HUES6 (cell line): ENCODE results near the gene GAMT.
"Not testable (repeated sequence)": the region's sequence is repeated elsewhere in the genome, so short reads cannot be mapped to it uniquely, and the experiment has no call there.

Experiments used
- H3K27ac ChIP-seq: 2 replicates; pipeline ENCODE4 v1.7.0; 2013; ENCODE audit warnings: low read depth, mild to moderate bottlenecking, low read length, inconsistent platforms
- H3K27me3 ChIP-seq: 2 replicates; pipeline ENCODE4 v1.6.1; 2013; ENCODE audit warnings: low read length; ENCODE audit not compliant: control insufficient read depth, insufficient read depth
- H3K36me3 ChIP-seq: 2 replicates; pipeline ENCODE4 v1.6.1; 2013; ENCODE audit warnings: low read length; ENCODE audit not compliant: control insufficient read depth, insufficient read depth
- H3K4me1 ChIP-seq: 2 replicates; pipeline ENCODE4 v1.6.1; 2013; ENCODE audit warnings: low read length; ENCODE audit not compliant: control insufficient read depth, insufficient read depth
- H3K4me3 ChIP-seq: 2 replicates; pipeline ENCODE4 v1.5.1; 2013; ENCODE audit warnings: low read depth, low read length
- H3K9ac ChIP-seq: one replicate; pipeline ENCODE4 v1.6.1; 2013; ENCODE audit warnings: mild to moderate bottlenecking, low read length
- H3K9me3 ChIP-seq: 2 replicates; pipeline ENCODE4 v1.6.1; 2013; ENCODE audit warnings: low read depth, low read length; ENCODE audit not compliant: control insufficient read depth, insufficient read depth

The GAMT gene

DNA sequence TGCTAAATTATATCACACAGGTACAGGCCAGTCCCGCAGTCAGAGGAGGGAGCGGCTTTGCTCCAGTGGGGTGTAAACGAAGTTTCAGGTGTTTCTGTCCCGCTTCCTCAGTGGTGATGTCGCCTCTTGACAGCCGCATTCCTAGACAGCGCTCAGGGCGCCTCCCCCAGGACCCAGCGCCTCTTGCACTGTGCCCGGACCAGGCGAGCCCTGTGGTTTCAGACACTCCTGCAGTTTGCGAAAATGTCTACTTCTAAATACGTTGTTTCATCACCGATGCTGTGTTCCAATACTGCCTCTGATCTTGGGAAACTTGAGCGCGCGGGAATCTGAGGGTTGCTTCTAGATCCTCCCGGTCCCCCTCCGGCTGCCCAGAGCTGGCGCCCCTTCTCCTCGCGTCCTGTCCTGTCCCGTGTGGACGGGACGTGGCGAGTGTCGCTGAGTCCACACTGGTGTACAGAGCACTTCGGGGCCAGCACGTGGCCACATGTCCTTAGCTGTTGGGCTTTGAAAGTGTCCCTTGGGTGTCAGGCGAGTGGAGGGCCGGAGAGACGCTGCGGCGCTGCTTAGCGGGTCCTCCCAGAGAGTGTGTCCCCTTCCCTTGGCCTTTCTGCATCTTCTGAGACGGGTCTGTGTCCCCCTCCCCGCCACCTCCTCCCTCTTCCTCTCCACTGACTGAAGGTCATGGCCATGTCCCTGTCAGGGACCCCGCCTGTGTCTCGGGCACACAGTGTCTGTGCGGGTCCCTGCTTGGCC is 22.3 kb upstream of the GAMT start:
- Histone ChIP-seq H3K36me3 (peaks cover 98% of the 10 kb centered on the region), H3K27ac (no peak overlapping the region), H3K27me3 (no peaks in the 10 kb centered on the region)

DNA sequence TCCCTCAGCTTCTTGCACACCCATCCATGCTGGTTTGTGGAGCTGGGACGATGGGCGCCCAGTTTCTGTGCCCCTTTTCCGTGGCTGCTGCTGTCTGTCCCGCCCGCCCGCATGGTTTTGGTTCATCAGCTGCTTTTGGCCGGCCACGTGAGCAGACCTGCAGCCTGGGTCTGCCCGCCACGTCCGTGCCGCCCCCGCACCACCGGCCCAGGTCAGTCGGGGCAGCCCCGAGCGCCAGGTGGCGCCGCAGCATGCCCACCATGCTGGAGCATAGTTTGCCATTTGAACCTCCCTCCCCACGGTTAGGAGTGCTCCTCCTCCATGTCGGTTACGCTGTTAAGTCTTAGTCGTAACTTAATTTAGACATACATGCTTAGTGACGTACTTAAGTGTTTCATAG is 21.6 kb upstream of the GAMT start:
- Histone ChIP-seq H3K27me3 (no peaks in the 10 kb centered on the region), H3K9me3 (no peaks in the 10 kb centered on the region), H3K9ac (no peak overlapping the region), H3K27ac (no peak overlapping the region), H3K4me1 (0 out of 2 replicates have a peak, but pooled peaks cover 9% of the 10 kb centered on the region), H3K4me3 (no peak overlapping the region), H3K36me3 (peaks cover 99% of the 10 kb centered on the region)

More for the DNA sequence above, 22.3 kb upstream of the GAMT start:
- Histone ChIP-seq H3K9ac (peak overlapping the region; percentile 32), H3K4me1 (0 out of 2 replicates have a peak, but pooled peaks cover 9% of the 10 kb centered on the region), H3K4me3 (no peak overlapping the region), H3K9me3 (no peaks in the 10 kb centered on the region)

DNA sequence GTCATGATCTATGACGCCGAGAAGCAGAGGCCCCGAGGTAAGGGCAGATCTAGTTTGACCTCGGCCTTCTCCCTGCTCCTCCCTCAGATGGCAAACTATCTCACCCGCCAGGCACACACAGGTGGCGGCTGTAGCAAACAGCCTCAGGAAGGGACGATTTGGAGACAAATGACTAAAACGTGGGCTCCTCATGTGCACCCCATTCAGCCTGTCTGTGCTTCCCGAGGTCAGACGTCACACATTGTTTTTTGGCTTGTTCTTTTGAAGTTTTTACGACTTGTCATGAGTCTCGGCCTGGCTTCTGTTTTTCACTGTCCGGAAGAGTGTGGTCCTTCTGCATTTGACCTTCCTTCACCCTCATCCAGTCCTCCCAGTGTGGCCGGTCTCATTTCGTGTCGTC is 21.0 kb upstream of the GAMT start:
- Histone ChIP-seq H3K4me1 (0 out of 2 replicates have a peak, but pooled peaks cover 9% of the 10 kb centered on the region), H3K9ac (no peak overlapping the region), H3K27ac (no peak overlapping the region), H3K4me3 (no peak overlapping the region), H3K9me3 (no peaks in the 10 kb centered on the region), H3K27me3 (no peaks in the 10 kb centered on the region), H3K36me3 (peaks cover 99% of the 10 kb centered on the region)

DNA sequence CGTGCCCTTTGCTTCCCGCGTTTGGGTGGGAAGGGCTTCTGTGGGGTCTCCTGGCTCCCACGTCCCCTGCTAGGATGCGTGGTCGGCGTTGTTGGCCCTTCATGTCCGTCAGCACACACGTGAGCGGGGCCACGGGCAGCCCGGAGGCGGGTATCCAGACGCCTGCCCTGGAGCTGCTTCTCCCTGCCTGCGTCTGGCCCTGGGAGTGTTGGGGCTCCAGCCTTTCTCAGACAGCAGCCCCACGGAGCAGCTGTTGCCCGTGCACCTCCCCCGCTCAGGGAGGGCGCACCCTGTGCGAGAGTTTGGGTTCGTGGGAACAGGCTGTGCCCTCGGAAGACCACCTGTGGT is 20.6 kb upstream of the GAMT start:
- Histone ChIP-seq H3K4me1 (peaks cover 12% of the 10 kb centered on the region; the same call in 1 of the 2 replicates), H3K27ac (no peak overlapping the region), H3K4me3 (no peak overlapping the region), H3K27me3 (no peaks in the 10 kb centered on the region), H3K9ac (no peak overlapping the region), H3K36me3 (peaks cover 99% of the 10 kb centered on the region), H3K9me3 (no peaks in the 10 kb centered on the region)

DNA sequence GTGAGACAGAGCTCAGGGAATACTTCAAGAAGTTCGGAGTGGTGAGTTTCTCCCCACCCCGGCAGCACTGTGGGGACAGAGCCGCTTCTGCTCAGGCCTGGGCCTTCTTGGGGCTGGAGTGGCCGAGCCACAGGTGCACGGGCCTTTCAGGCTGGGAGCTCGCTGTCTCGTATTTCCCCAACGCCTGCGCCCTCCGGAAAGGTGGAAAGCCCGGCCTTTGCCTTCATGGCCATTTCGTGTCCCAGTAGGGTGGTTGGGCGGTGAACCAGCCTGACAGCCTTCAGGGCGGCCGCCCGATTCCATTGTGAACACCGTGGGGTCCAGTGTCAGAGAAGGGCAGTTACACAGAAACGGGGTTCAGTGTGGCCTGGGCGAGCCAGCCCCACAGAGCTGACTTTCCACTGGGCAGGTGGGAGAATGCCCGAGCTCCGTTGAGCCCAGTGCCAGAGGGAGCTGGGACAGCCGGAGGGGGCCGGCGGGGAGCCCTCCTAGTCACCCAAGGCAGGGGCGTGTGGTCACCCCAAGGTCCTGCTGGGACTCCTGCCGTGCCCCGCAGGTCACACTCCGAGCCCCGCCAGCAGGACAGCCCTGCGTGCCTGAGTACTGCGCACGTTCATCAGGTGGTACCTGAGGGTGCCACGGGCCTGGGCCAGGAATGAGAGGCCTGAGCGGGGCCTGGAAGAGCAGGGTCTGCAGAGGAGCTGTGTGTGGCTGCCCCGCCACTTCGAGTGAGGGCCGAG is 20.0 kb upstream of the GAMT start:
- Histone ChIP-seq H3K27ac (no peak overlapping the region), H3K27me3 (no peaks in the 10 kb centered on the region), H3K36me3 (peaks cover 98% of the 10 kb centered on the region), H3K4me1 (peaks cover 15% of the 10 kb centered on the region; the same call in 1 of the 2 replicates), H3K9me3 (no peaks in the 10 kb centered on the region), H3K4me3 (no peak overlapping the region), H3K9ac (no peak overlapping the region)

DNA sequence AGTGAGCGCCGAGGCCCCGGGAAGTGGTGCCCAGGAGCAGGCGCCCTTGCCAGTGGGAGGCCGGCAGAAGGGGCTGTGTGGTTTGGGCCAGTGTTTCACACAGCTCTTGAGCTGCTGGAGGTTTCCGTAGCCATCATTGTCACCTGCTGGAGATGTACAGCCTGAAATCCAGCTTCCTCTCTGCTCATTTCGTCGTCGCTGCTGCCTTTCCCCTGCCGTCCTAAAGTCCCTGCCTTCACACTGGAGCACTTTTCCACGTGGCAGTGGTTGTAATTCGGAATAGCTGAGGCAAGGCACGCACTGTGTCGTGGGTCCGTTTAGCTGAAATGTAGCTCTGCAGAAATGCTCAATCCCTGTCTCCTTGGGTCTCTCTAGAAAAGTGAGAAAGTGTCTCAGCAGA is 19.2 kb upstream of the GAMT start:
- no peaks in the 10 kb centered on the region for H3K9me3 ChIP-seq
- no peak overlapping the region for H3K27ac ChIP-seq
- no peak overlapping the region for H3K4me3 ChIP-seq
- H3K4me1 ChIP-seq: peaks cover 23% of the 10 kb centered on the region
- peaks cover 94% of the 10 kb centered on the region for H3K36me3 ChIP-seq
- H3K27me3 ChIP-seq: no peaks in the 10 kb centered on the region
- H3K9ac ChIP-seq: no peak overlapping the region

DNA sequence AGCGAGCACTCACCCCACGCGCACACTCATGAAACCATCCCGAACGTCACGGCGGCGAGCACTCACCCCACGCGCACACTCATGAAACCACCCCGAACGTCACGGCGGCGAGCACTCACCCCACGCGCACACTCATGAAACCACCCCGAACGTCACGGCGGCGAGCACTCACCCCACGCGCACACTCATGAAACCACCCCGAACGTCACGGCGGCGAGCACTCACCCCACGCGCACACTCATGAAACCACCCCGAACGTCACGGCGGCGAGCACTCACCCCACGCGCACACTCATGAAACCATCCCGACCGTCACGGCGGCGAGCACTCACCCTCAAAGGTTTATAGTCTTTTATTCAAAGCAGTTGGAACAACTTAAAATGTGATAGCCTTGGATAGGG is 18.7 kb upstream of the GAMT start:
- Histone ChIP-seq H3K4me1 (peaks cover 28% of the 10 kb centered on the region), H3K36me3 (peaks cover 89% of the 10 kb centered on the region)
- not testable (repeated sequence) for H3K27ac ChIP-seq, H3K9me3 ChIP-seq, H3K9ac ChIP-seq, H3K4me3 ChIP-seq, H3K27me3 ChIP-seq

DNA sequence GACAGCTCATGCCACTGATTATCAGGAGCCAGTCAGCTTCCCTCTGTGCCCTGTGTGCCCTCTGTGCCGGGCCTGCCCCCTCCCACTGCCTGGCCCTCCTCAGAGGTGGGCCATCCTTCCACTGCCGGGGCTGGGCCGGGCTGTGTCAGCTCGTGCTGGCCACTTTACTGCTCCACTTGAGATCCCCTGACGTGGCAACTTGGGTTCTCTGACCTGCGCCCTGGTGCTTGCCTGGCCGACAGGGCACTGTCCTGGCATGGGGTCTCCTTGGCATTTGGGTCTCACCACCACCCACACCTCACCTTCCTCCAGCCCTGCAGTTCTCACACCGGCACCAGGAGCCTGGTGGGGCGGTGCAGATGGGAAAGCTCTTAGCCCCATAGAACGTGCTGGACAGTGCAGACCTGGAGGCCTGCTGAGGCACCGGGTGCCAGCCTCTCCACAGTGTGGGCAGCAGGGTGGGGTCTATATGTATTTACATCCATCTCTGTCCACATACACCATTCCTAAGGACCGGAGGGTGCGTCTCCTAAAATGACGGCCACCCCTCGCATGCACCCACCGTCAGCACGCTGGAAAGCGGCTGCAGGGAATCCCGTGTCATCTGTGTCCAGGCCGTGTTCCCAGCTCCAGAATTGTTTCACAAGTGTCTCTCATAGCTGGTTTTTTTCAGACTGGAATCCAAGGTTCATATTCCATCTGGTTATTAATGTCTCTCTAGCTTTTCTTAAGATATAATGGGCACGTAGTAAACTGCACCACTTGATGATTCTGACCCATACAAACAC is 17.8 kb upstream of the GAMT start:
- Histone ChIP-seq H3K9ac (no peak overlapping the region), H3K9me3 (no peaks in the 10 kb centered on the region), H3K36me3 (peaks cover 80% of the 10 kb centered on the region), H3K27me3 (no peaks in the 10 kb centered on the region), H3K27ac (no peak overlapping the region), H3K4me1 (peaks cover 32% of the 10 kb centered on the region), H3K4me3 (no peak overlapping the region)

DNA sequence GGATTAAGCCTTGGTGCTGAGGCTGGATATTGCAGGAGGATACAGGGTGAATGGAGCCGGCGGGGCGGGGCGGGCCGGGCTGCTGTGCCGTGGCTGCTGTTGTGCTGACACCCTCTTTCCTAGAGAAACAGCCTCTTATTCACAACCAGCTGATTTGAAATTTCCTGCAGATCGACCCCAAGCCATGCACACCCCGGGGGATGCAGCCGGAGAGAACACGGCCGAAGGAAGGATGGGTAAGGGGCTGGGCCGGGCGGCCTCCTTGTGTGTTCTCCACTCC is 17.1 kb upstream of the GAMT start:
- no peak overlapping the region for H3K9ac ChIP-seq
- no peak overlapping the region for H3K27ac ChIP-seq
- H3K27me3 ChIP-seq: no peaks in the 10 kb centered on the region
- H3K4me1 ChIP-seq: peaks cover 27% of the 10 kb centered on the region
- peaks cover 76% of the 10 kb centered on the region for H3K36me3 ChIP-seq
- H3K9me3 ChIP-seq: no peaks in the 10 kb centered on the region
- H3K4me3 ChIP-seq: no peak overlapping the region

DNA sequence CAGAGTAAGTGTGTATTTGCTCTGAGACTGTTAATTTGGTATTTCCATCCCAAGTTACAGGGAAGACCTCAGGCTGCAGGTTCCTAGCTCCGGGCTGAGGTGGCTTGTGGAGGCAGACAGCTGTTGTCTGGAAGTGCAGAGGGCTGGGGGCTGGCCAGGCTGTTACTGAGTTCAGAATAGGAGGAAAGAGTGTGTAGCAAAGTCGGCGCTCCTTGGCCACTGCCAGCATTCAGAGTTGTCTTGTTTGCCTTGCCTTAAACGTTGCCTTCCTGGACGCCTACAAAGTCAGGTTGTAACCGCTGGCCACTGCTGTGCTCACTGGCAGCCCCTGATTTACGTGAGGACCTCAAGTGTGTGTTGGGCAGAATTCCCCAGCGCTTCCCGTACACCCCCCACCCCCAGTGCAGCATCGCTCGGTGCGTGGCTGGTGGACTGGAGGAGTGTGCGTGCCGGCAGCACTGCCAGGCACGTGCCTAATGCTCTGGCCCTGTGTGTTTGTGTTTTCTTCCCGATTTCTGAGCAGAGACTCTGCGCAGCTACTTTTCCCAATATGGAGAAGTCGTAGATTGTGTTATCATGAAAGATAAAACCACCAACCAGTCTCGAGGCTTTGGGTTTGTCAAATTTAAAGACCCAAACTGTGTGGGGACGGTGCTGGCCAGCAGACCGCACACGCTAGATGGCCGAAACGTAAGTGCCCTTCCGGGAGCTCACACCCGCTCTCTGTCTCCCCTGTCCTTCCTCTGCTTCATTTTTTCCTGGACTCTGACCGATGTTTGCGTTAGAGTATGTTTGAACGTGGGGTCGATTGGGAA is 16.5 kb upstream of the GAMT start:
- no peaks in the 10 kb centered on the region for H3K27me3 ChIP-seq
- H3K4me1 ChIP-seq: peaks cover 23% of the 10 kb centered on the region
- peaks cover 76% of the 10 kb centered on the region for H3K36me3 ChIP-seq
- H3K9me3 ChIP-seq: no peaks in the 10 kb centered on the region
- no peak overlapping the region for H3K4me3 ChIP-seq
- no peak overlapping the region for H3K9ac ChIP-seq
- no peak overlapping the region for H3K27ac ChIP-seq
